Fibroblast of lung (primary cell): ENCODE data around the gene SCN8A. TPM values are rescaled to one million over a fixed set of nuclear protein-coding genes. Genes with fewer than 3 reads are reported as not detected.
A peak's percentile ranks its signal among the peaks of the same experiment; 100 is the strongest.

Experiments
- DNase-seq, 2 donors: peaks; one replicate each; pipeline versions ENCODE4 v3.0.0 to v3.0.0-alpha.2; 2010; ENCODE audit warnings: low read depth in 2 of 2
- H2AFZ ChIP-seq: 2 replicates; pipeline ENCODE4 v1.5.1; 2012; ENCODE audit warnings: low read length, control low read depth, inconsistent platforms
- H3K27ac ChIP-seq: 2 replicates; pipeline ENCODE4 v1.5.1; 2011; ENCODE audit warnings: low read length, control low read depth; ENCODE audit not compliant: insufficient read depth
- H3K27me3 ChIP-seq: 2 replicates; pipeline ENCODE4 v1.5.1; 2011; ENCODE audit warnings: mild to moderate bottlenecking, low read length; ENCODE audit not compliant: control insufficient read depth, insufficient read depth
- H3K36me3 ChIP-seq: 2 replicates; pipeline ENCODE4 v1.5.1; 2011; ENCODE audit warnings: low read length; ENCODE audit not compliant: control insufficient read depth, insufficient read depth
- H3K4me1 ChIP-seq: 2 replicates; pipeline ENCODE4 v1.5.1; 2011; ENCODE audit warnings: low read length; ENCODE audit not compliant: control insufficient read depth, insufficient read depth; ENCODE audit errors: extremely low read depth
- H3K4me2 ChIP-seq: 2 replicates; pipeline ENCODE4 v1.5.1; 2011; ENCODE audit warnings: low read length, control low read depth; ENCODE audit not compliant: insufficient read depth; ENCODE audit errors: extremely low read depth
- H3K4me3 ChIP-seq, 4 experiments: fragments of 200-600 bp in 1 of 4; sonication (generic) in 1 of 4; replicated peaks in 1 of 4; 2 replicates each; pipeline ENCODE4 v1.5.1; 2011 to 2016; ENCODE audit warnings: low read length in 4 of 4, low read depth in 3 of 4, mild to moderate bottlenecking in 3 of 4, control low read depth in 2 of 4, inconsistent platforms in 1 of 4, mixed read lengths in 1 of 4; ENCODE audit not compliant: insufficient read depth in 1 of 4; ENCODE audit errors: control extremely low read depth in 1 of 4
- H3K79me2 ChIP-seq: 2 replicates; pipeline ENCODE4 v1.5.1; 2012; ENCODE audit warnings: mild to moderate bottlenecking, low read length, inconsistent platforms; ENCODE audit not compliant: control insufficient read depth, insufficient read depth
- H3K9ac ChIP-seq: 2 replicates; pipeline ENCODE4 v1.5.1; 2011; ENCODE audit warnings: mild to moderate bottlenecking, low read length, control low read depth; ENCODE audit not compliant: insufficient read depth
- H3K9me3 ChIP-seq: 2 replicates; pipeline ENCODE4 v1.5.1; 2012; ENCODE audit warnings: low read depth, low read length; ENCODE audit not compliant: control insufficient read depth, insufficient read depth
- H4K20me1 ChIP-seq: 2 replicates; pipeline ENCODE4 v1.5.1; 2011; ENCODE audit warnings: low read length; ENCODE audit not compliant: control insufficient read depth, insufficient read depth; ENCODE audit errors: extremely low read depth
- CTCF ChIP-seq, 2 donors: IDR thresholded peaks in 1 of 2; conservative IDR thresholded peaks in 1 of 2; 1 replicate in 1 of 2; 2 replicates in 1 of 2; pipeline ENCODE4 v1.5.1; 2011 to 2012; ENCODE audit warnings: low read length in 2 of 2, control low read depth in 1 of 2, inconsistent platforms in 1 of 2, low read depth in 1 of 2, mild to moderate bottlenecking in 1 of 2
- EZH2 ChIP-seq: IDR thresholded peaks from 2 replicates; pipeline ENCODE4 v1.5.1; 2012; ENCODE audit warnings: low read length, control low read depth, mild to moderate bottlenecking; ENCODE audit errors: missing control alignments
- polyA plus RNA-seq, 2 donors: library from polyadenylated mRNA; depleted of rRNA in 1 of 2; stranded (reverse) in 1 of 2; unstranded in 1 of 2; fragments of >200 nt; gene quantifications; 2 replicates each; pipeline ENCODE4 v1.2.1, GENCODE V29; 2011 to 2012; ENCODE audit warnings: missing spikeins in 1 of 2
- total RNA-seq: library from RNA; depleted of rRNA; stranded (reverse); fragments of >200 nt; gene quantifications from 2 replicates; pipeline ENCODE4 v1.2.1, GENCODE V29; 2014

SCN8A gene
- total and polyA plus RNA-seq, 2 donors (not counting 1 experiment from before 2014, with no cell fraction given), result 12.8 to 27.2 TPM

- Histone ChIP-seq H3K9me3 (no peaks in the 10 kb centered on the region), H4K20me1 (no peaks in the 10 kb centered on the region), H3K79me2 (no peaks in the 10 kb centered on the region), H3K27ac (no peak overlapping the region), H3K4me1 (peaks cover 4% of the 10 kb centered on the region), H3K4me3 (no peak overlapping the region), H3K9ac (no peak overlapping the region), H2AFZ (no peak overlapping the region), H3K27me3 (no peaks in the 10 kb centered on the region), H3K36me3 (no peaks in the 10 kb centered on the region), H3K4me2 (no peak overlapping the region)
- TF ChIP-seq EZH2 (no peak), CTCF (conservative IDR thresholded peaks at IDR 0.05 in 1 of 2, IDR thresholded peaks at IDR 0.05 in 1 of 2; ENCODE audit: low read depth in 1 of 2, low read length in 2 of 2) (no peak)
- DNase-seq, result no peak
Observed at GRCh38 chr12:51822956-51823355, 231.9 kb downstream of the SCN8A start.

DNA sequence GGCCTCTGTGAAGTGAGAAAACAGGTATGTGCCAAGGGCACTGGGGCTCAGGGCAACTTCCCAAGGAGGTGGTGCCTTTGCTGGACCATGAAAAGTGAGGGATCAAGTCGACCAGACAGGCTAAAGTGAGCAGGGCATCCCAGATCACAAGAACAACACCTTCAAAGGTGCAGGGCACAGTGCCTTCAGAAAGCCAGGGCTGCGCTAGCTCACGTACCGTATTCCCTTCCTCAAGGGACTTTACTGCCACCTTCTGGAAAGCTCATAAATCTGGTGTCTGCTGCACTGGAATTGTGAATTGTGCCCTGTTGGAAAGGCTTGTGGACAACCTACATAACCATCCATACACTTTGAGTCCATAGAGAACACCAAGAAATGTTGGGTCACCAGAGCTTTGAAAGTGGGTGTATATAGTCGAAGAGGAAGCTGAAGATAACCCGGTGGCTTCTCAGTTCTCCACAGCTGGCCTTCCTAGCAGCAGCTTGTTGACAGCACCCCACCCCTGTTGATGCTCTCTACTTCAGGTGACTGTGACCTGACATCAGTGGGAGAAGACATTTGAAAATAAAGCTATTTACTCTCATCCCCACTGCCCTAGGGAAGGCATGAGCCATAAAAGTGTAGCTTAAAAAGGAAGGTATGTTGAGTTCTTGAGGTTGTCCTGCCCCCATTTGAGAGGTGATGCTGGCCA lies 233.0 kb downstream of the SCN8A start:
- DNase-seq, result peak; percentile 57 to 76
- Histone ChIP-seq H3K9me3 (no peaks in the 10 kb centered on the region), H3K27me3 (no peaks in the 10 kb centered on the region), H3K4me3 (no peak overlapping the region), H3K36me3 (no peaks in the 10 kb centered on the region), H3K4me1 (no peaks in the 10 kb centered on the region), H3K27ac (no peak overlapping the region), H3K4me2 (no peak overlapping the region), H2AFZ (no peak overlapping the region), H4K20me1 (no peaks in the 10 kb centered on the region), H3K9ac (no peak overlapping the region), H3K79me2 (no peaks in the 10 kb centered on the region)
- TF ChIP-seq CTCF (conservative IDR thresholded peaks at IDR 0.05 in 1 of 2, IDR thresholded peaks at IDR 0.05 in 1 of 2; ENCODE audit: low read depth in 1 of 2, low read length in 2 of 2) (peak; percentile 47 to 67), EZH2 (no peak)

DNA sequence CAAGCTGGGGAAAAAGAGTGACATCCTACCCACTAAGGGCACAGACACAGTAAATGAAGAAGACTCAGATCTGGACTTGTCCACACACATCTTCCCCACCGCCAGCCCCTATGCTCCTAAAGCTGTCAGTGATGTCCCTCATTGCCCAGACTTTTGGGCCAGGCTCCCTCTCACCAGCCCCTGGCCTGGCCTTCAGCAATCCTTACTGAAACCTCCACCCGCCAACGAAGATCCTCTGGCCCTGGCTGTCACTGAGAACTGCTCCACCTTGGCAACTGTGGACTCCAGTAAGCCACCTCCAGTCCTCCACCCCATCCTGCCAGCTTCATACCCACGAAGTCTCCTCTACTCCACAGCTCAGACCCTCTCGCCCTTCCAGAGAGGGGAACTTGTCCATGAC lies 234.2 kb downstream of the SCN8A start:
- Histone ChIP-seq H3K9me3 (no peaks in the 10 kb centered on the region), H3K9ac (no peak overlapping the region), H3K27ac (no peak overlapping the region), H3K4me2 (no peak overlapping the region), H3K79me2 (no peaks in the 10 kb centered on the region), H3K27me3 (no peaks in the 10 kb centered on the region), H3K4me1 (no peaks in the 10 kb centered on the region), H3K36me3 (no peaks in the 10 kb centered on the region), H2AFZ (no peak overlapping the region), H3K4me3 (no peak overlapping the region), H4K20me1 (no peaks in the 10 kb centered on the region)
- TF ChIP-seq CTCF (conservative IDR thresholded peaks at IDR 0.05 in 1 of 2, IDR thresholded peaks at IDR 0.05 in 1 of 2; ENCODE audit: low read depth in 1 of 2, low read length in 2 of 2) (no peak), EZH2 (no peak)
- DNase-seq, result no peak
